ENCODE data around the gene DAW1.
"Not testable (repeated sequence)": the region's sequence is repeated elsewhere in the genome, so short reads cannot be mapped to it uniquely, and the experiment has no call there.

Gene DAW1

GRCh38 chr2:227906991-227907390, 35.6 kb downstream of the DAW1 start:
- DNase-seq (ENCODE audit: low spot score), result no peak
- Histone ChIP-seq H3K4me3 (no peak overlapping the region), H3K27ac (no peak overlapping the region)
- TF ChIP-seq CTCF (IDR thresholded peaks at IDR 0.05), result no peak

GRCh38 chr2:227908266-227909054, 37.0 kb downstream of the DAW1 start:
- DNase-seq (ENCODE audit: low spot score), result no peak
- TF ChIP-seq CTCF (IDR thresholded peaks at IDR 0.05), result no peak
- Histone ChIP-seq H3K27ac (no peak overlapping the region), H3K4me3 (no peak overlapping the region)

DNA sequence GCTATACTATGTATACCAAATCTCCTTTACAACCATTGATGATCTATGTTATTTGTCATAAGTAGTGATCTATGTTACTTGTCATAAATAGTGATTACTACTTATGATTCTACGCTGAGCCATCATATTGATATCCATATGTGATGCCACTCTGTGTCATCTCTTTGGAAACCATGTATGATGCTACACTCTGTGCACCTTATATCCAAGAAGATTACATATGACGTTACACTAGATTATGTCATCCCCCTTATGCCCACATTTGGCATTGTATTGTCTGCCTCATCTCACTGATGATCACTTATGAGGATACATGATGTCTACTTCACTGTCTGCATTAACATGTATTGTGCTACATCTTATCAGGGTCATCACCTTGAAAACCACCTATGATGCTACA, 42.9 kb downstream of the DAW1 start:
- Histone ChIP-seq H3K4me3 (no peak overlapping the region), H3K27ac (no peak overlapping the region)
- no peak for TF ChIP-seq CTCF (IDR thresholded peaks at IDR 0.05)
- no peak for DNase-seq (ENCODE audit: low spot score)

- no peak for DNase-seq (ENCODE audit: low spot score)
- Histone ChIP-seq H3K27ac (no peak overlapping the region), H3K4me3 (no peak overlapping the region)
- no peak for TF ChIP-seq CTCF (IDR thresholded peaks at IDR 0.05)
Observed at GRCh38 chr2:227921648-227922047, 50.2 kb downstream of the DAW1 start.

GRCh38 chr2:227932001-227932400, 60.6 kb downstream of the DAW1 start:
- Histone ChIP-seq H3K4me3 (no peak overlapping the region), H3K27ac (no peak overlapping the region)
- no peak for DNase-seq (ENCODE audit: low spot score)
- no peak for TF ChIP-seq CTCF (IDR thresholded peaks at IDR 0.05)

- Histone ChIP-seq H3K27ac (no peak overlapping the region), H3K4me3 (no peak overlapping the region)
- no peak for TF ChIP-seq CTCF (IDR thresholded peaks at IDR 0.05)
- no peak for DNase-seq (ENCODE audit: low spot score)
Observed at GRCh38 chr2:227932403-227932802, 61.0 kb downstream of the DAW1 start.

- H3K4me3 ChIP-seq, result no peak overlapping the region
- no peak for TF ChIP-seq CTCF (IDR thresholded peaks at IDR 0.05)
- H3K27ac ChIP-seq, result no peak overlapping the region
- DNase-seq (ENCODE audit: low spot score), result no peak
Observed at GRCh38 chr2:227933884-227934283, 62.5 kb downstream of the DAW1 start.

- H3K4me3 ChIP-seq; H3K27ac ChIP-seq; DNase-seq (ENCODE audit: low spot score): not testable (repeated sequence)
Observed at GRCh38 chr2:227936249-227936648, 64.8 kb downstream of the DAW1 start.

All from coronary artery (tissue), 2 donors.